Neuronal stem cell (in vitro differentiated cells): Measurements from ENCODE around the gene AMFR. TPM values are rescaled to one million over a fixed set of nuclear protein-coding genes. Genes with fewer than 3 reads are reported as not detected.

Source experiments
- DNase-seq: peaks from one replicate; pipeline ENCODE4 v3.0.0-alpha.2; 2013; ENCODE audit warnings: low spot score
- H2AFZ ChIP-seq: one replicate; pipeline ENCODE4 v1.6.1; 2013; ENCODE audit warnings: mild to moderate bottlenecking, low read length, inconsistent platforms
- H2AK5ac ChIP-seq: 2 replicates; pipeline ENCODE4 v1.6.1; 2013; ENCODE audit warnings: low read depth, mild to moderate bottlenecking, inconsistent platforms, low read length, moderate library complexity, mixed read lengths
- H2BK120ac ChIP-seq: 2 replicates; pipeline ENCODE4 v1.6.1; 2013; ENCODE audit warnings: low read depth, mild to moderate bottlenecking, inconsistent platforms, low read length, moderate library complexity, mixed read lengths
- H2BK12ac ChIP-seq: one replicate; pipeline ENCODE4 v1.6.1; 2013; ENCODE audit warnings: low read length, inconsistent platforms
- H2BK15ac ChIP-seq: 2 replicates; pipeline ENCODE4 v1.6.1; 2013; ENCODE audit warnings: mild to moderate bottlenecking, low read length, inconsistent platforms, mixed read lengths
- H2BK5ac ChIP-seq: one replicate; pipeline ENCODE4 v1.6.1; 2013; ENCODE audit warnings: inconsistent platforms, mild to moderate bottlenecking, low read length, moderate library complexity
- H3K14ac ChIP-seq: one replicate; pipeline ENCODE4 v1.6.1; 2013; ENCODE audit warnings: low read length, inconsistent platforms
- H3K18ac ChIP-seq: 2 replicates; pipeline ENCODE4 v1.6.1; 2013; ENCODE audit warnings: low read length, inconsistent platforms
- H3K23ac ChIP-seq: 2 replicates; pipeline ENCODE4 v1.6.1; 2013; ENCODE audit warnings: low read depth, mild to moderate bottlenecking, mixed read lengths, low read length, inconsistent platforms; ENCODE audit not compliant: poor library complexity
- H3K27ac ChIP-seq: replicated peaks from 3 replicates; pipeline ENCODE4 v1.5.1; 2013; ENCODE audit warnings: low read length, inconsistent platforms
- H3K27me3 ChIP-seq, 3 experiments: 2 replicates each; pipeline ENCODE4 v1.6.1; 2013; ENCODE audit warnings: low read length in 3 of 3, mild to moderate bottlenecking in 2 of 3, inconsistent platforms in 1 of 3, low read depth in 1 of 3, mixed read lengths in 1 of 3, moderate library complexity in 1 of 3; ENCODE audit not compliant: control insufficient read depth in 3 of 3, insufficient read depth in 3 of 3
- H3K36me3 ChIP-seq, 2 donors: replicated peaks in 1 of 2; 2 replicates each; pipeline ENCODE4 v1.6.1; 2013; ENCODE audit warnings: low read length in 2 of 2; ENCODE audit not compliant: control insufficient read depth in 2 of 2, insufficient read depth in 2 of 2
- H3K4ac ChIP-seq: 2 replicates; pipeline ENCODE4 v1.6.1; 2013; ENCODE audit warnings: inconsistent platforms, mild to moderate bottlenecking, low read length, moderate library complexity
- H3K4me1 ChIP-seq, 2 donors: 1 replicate in 1 of 2; 2 replicates in 1 of 2; pipeline ENCODE4 v1.6.1; 2013; ENCODE audit warnings: low read length in 2 of 2, low read depth in 1 of 2; ENCODE audit not compliant: control insufficient read depth in 2 of 2, insufficient read depth in 1 of 2
- H3K4me2 ChIP-seq: one replicate; pipeline ENCODE4 v1.6.1; 2013; ENCODE audit warnings: mild to moderate bottlenecking, low read length, inconsistent platforms; ENCODE audit not compliant: insufficient read depth, poor library complexity, severe bottlenecking
- H3K4me3 ChIP-seq, 2 donors: 2 replicates each; pipeline ENCODE4 v1.5.1; 2013; ENCODE audit warnings: low read length in 2 of 2, mild to moderate bottlenecking in 2 of 2, inconsistent platforms in 1 of 2, moderate library complexity in 1 of 2
- H3K79me1 ChIP-seq: one replicate; pipeline ENCODE4 v1.6.1; 2013; ENCODE audit warnings: low read depth, mild to moderate bottlenecking, inconsistent platforms, low read length, moderate library complexity
- H3K9ac ChIP-seq: one replicate; pipeline ENCODE4 v1.6.1; 2013; ENCODE audit warnings: mild to moderate bottlenecking, low read depth, low read length, inconsistent platforms; ENCODE audit not compliant: poor library complexity
- H3K9me3 ChIP-seq, 2 donors: replicated peaks in 1 of 2; 2 replicates each; pipeline versions ENCODE3 to v1.6.1; 2013; ENCODE audit warnings: low read length in 2 of 2, mild to moderate bottlenecking in 2 of 2, inconsistent platforms in 1 of 2, low read depth in 1 of 2, mixed read lengths in 1 of 2, moderate library complexity in 1 of 2; ENCODE audit not compliant: control insufficient read depth in 2 of 2, insufficient read depth in 1 of 2
- H4K8ac ChIP-seq: one replicate; pipeline ENCODE4 v1.6.1; 2013; ENCODE audit warnings: low read depth, mild to moderate bottlenecking, inconsistent platforms, low read length, moderate library complexity
- H4K91ac ChIP-seq: one replicate; pipeline ENCODE4 v1.6.1; 2013; ENCODE audit warnings: low read length, low read depth, mild to moderate bottlenecking, inconsistent platforms; ENCODE audit not compliant: poor library complexity
- WGBS, 2 donors: extraction: QIAGEN DNeasy Blood & Tissue Kit; methylation state at CpG; one replicate each; pipeline ENCODE4 v1.1.7; 2013; ENCODE audit warnings: missing lambda C conversion rate in 2 of 2, mixed read lengths in 1 of 2; ENCODE audit not compliant: insufficient read length in 2 of 2, insufficient replicate concordance in 1 of 2; ENCODE audit errors: extremely low coverage in 2 of 2; 5-methylcytosine and 5-hydroxymethylcytosine counted together
- polyA plus RNA-seq, 2 experiments: library from polyadenylated mRNA; stranded (reverse); fragments of 200-250 nt; gene quantifications; one replicate each; pipeline ENCODE4 v1.2.3, GENCODE V29; 2013

The AMFR gene
- 25.0 TPM for polyA plus RNA-seq (2013, experiment 1 of 2)
- 25.1 TPM for polyA plus RNA-seq (2013, experiment 2 of 2)

GRCh38 chr16:56425439-56425832 is at the start of gene AMFR:
Gene AMFR (minus strand): TSS chr16:56425545. CDS start chr16:56425327, 218 bp downstream.
- Histone ChIP-seq H4K91ac (no peak within 1 kb of the TSS), H3K4ac (no peak within 1 kb of the TSS), H2BK5ac (peak within 1 kb of the TSS; percentile 91), H2AK5ac (no peak within 1 kb of the TSS), H2BK15ac (no peak within 1 kb of the TSS), H3K4me3 (peak within 1 kb of the TSS; percentile 78 to 99), H3K23ac (no peak within 1 kb of the TSS), H4K8ac (no peak within 1 kb of the TSS), H2BK120ac (no peak within 1 kb of the TSS), H3K18ac (peak within 1 kb of the TSS; percentile 97), H3K36me3 (peaks cover 2 to 24% of the 10 kb centered on the region in 2 donors), H3K27me3 (peaks cover 0 to 2% (median 0%) of the 10 kb centered on the region in 3 experiments), H3K4me2 (peak within 1 kb of the TSS; percentile 81), H3K9ac (peak within 1 kb of the TSS; percentile 94), H3K9me3 (no peaks in the 10 kb centered on the region), H3K79me1 (no peaks in the 10 kb centered on the region), H3K4me1 (peaks cover 2 to 6% of the 10 kb centered on the region in 2 donors), H3K27ac (peak within 1 kb of the TSS; percentile 42), H3K14ac (peak within 1 kb of the TSS; percentile 33), H2AFZ (peak within 1 kb of the TSS; percentile 92), H2BK12ac (no peak within 1 kb of the TSS)
- DNase-seq = peak; percentile 78
- no CpG with 5 or more reads among the region's 57 CpGs for WGBS, 2 donors

GRCh38 chr16:56470666-56471065 is 45.3 kb upstream of the AMFR start:
- Histone ChIP-seq H3K4ac (no peak overlapping the region), H3K18ac (no peak overlapping the region), H3K4me2 (no peak overlapping the region), H3K14ac (no peak overlapping the region), H4K8ac (no peak overlapping the region), H3K36me3 (peaks cover 26 to 97% of the 10 kb centered on the region in 2 donors), H2BK12ac (no peak overlapping the region), H3K79me1 (no peaks in the 10 kb centered on the region), H3K23ac (no peak overlapping the region), H2BK5ac (no peak overlapping the region), H2BK15ac (no peak overlapping the region), H2AFZ (no peak overlapping the region), H4K91ac (no peak overlapping the region), H3K4me3 (no peak overlapping the region), H3K9me3 (no peaks in the 10 kb centered on the region), H3K27me3 (no peaks in the 10 kb centered on the region), H3K9ac (no peak overlapping the region), H2BK120ac (no peak overlapping the region), H3K27ac (no peak overlapping the region), H3K4me1 (no peaks in the 10 kb centered on the region), H2AK5ac (no peak overlapping the region)
- WGBS, 2 donors = no CpG with 5 or more reads among the region's 1 CpG
- no peak for DNase-seq

GRCh38 chr16:56470232-56470631 is 44.9 kb upstream of the AMFR start:
- WGBS, 2 donors = no CpG with 5 or more reads among the region's 3 CpGs
- Histone ChIP-seq H3K4ac (no peak overlapping the region), H3K4me2 (no peak overlapping the region), H2AFZ (no peak overlapping the region), H2BK120ac (no peak overlapping the region), H2AK5ac (no peak overlapping the region), H3K9ac (no peak overlapping the region), H3K9me3 (no peaks in the 10 kb centered on the region), H3K18ac (no peak overlapping the region), H2BK15ac (no peak overlapping the region), H2BK12ac (no peak overlapping the region), H3K36me3 (peaks cover 27 to 97% of the 10 kb centered on the region in 2 donors), H3K4me1 (no peaks in the 10 kb centered on the region), H2BK5ac (no peak overlapping the region), H3K4me3 (no peak overlapping the region), H3K27ac (no peak overlapping the region), H4K91ac (no peak overlapping the region), H3K23ac (no peak overlapping the region), H3K14ac (no peak overlapping the region), H4K8ac (no peak overlapping the region), H3K27me3 (no peaks in the 10 kb centered on the region), H3K79me1 (no peaks in the 10 kb centered on the region)
- DNase-seq = no peak

- DNase-seq = no peak
- Histone ChIP-seq H4K91ac (no peak overlapping the region), H2BK120ac (no peak overlapping the region), H3K4ac (no peak overlapping the region), H3K4me3 (no peak overlapping the region), H3K4me1 (no peaks in the 10 kb centered on the region), H3K9ac (no peak overlapping the region), H2AFZ (no peak overlapping the region), H3K27ac (no peak overlapping the region), H3K4me2 (no peak overlapping the region), H2AK5ac (no peak overlapping the region), H3K9me3 (no peaks in the 10 kb centered on the region), H3K14ac (no peak overlapping the region), H4K8ac (no peak overlapping the region), H2BK12ac (no peak overlapping the region), H2BK5ac (no peak overlapping the region), H2BK15ac (no peak overlapping the region), H3K23ac (no peak overlapping the region), H3K18ac (no peak overlapping the region), H3K27me3 (no peaks in the 10 kb centered on the region), H3K36me3 (peaks cover 27 to 95% of the 10 kb centered on the region in 2 donors), H3K79me1 (no peaks in the 10 kb centered on the region)
- no CpG with 5 or more reads among the region's 7 CpGs for WGBS, 2 donors
Measured at GRCh38 chr16:56469748-56470147, 44.4 kb upstream of the AMFR start.
